Endometrium (tissue), 2 donors: ENCODE results near the gene CKAP5.
A peak's percentile ranks its signal among the peaks of the same experiment; 100 is the strongest.
"Not testable (repeated sequence)": the region's sequence is repeated elsewhere in the genome, so short reads cannot be mapped to it uniquely, and the experiment has no call there.

ENCODE experiments used
- FAIRE-seq: peaks from 2 replicates; lab custom pipeline; 2012; peaks lifted over from hg19 to GRCh38; lab: Jason Lieb, UNC
- donor health status: control.
- donor health status: control.

The CKAP5 gene

GRCh38 chr11:46726206-46726862 is 119.7 kb downstream of the CKAP5 start:
- FAIRE-seq: no peak

DNA sequence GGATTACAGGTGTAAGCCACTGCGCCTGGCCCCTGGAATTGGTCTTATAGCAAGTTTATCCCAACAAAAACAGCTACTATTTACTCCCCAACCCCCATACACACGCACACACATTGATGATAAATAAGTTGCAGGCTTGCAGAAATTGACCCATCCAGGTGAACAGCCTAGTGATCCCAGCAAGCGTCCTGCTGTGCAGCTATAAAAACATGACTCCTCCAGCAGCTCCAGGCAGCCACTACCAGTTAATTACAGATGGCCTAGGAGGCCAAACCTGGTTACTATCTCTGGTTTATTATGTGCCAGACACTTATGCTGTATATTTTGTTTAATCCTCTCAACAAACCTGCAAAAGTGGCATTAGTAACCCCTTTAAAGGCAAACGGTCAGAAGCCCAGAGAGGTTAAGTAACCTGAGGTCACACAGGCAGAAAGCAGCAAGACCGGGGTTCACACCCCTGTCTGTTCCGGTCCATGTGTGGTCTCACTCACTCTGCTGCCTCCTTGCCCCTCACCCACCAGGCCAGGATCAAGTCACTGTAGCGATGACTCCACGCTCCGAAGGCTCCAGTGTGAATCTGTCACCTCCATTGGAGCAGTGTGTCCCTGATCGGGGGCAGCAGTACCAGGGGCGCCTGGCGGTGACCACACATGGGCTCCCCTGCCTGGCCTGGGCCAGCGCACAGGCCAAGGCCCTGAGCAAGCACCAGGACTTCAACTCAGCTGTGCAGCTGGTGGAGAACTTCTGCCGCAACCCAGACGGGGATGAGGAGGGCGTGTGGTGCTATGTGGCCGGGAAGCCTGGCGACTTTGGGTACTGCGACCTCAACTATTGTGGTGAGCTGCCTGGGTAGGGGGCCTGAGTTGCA is 120.5 kb downstream of the CKAP5 start:
- FAIRE-seq: no peak

- no peak for FAIRE-seq
These were observed 122.0 kb downstream of the CKAP5 start for GRCh38 chr11:46724088-46724487.

DNA sequence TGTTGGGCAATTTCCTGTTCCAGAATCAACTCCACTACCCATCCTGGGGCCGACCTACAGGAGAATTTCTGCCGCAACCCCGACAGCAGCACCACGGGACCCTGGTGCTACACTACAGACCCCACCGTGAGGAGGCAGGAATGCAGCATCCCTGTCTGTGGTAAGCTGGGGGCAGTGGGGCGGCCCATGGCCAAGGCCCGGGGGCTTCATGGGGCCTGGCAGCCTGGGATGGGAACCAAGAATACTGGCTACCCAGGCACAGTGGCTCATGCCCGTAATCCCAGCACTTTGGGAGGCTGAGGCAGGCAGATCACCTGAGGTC is 122.8 kb downstream of the CKAP5 start:
- no peak for FAIRE-seq

- no peak for FAIRE-seq
These were observed 123.3 kb downstream of the CKAP5 start for GRCh38 chr11:46722566-46723358.

DNA sequence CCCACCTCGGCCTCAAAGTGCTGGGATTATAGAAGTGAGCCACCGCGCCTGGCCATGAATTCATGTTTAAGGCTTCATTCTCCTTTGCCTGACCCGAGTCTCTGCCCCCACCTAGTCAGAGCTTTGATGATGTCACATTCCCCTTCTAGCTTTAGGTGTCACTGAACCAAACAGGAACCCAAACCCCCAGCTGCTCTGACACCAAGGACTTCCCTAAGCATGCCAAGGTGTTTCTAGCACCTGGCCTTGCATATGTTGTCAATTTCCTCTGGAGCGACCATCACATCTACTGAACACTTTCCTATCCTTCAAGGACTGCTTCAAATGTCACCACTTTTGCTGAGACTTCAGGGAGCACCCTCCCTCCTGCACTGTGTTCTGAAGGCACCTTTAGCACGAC is 124.8 kb downstream of the CKAP5 start:
- no peak for FAIRE-seq

DNA sequence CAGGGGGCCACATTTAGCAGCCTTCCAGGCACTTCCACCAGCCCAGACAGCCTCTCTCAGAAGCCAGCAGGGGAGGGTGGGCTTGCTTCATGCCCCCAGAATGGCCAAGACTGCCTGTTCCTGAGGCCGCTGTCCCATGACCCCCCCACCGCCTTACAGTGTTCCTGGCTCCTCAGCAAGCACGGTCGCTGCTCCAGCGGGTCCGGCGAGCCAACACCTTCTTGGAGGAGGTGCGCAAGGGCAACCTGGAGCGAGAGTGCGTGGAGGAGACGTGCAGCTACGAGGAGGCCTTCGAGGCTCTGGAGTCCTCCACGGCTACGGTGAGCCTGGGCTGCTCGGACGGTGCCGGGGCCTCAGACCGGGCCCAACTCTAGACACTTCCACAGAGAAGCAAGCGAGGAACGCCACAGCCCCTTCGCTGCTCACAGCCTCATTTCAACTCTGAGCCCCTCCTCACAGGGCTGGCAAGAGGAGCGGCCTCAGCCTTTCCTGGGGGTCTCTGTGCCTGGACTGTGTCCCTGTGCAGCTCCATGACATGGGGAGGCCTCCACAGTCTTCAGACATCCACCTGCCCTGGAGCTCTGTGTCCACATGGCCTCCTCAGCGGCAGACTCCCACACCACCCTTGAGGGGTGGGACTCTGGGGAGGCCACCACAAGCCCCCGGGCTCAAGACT is 126.4 kb downstream of the CKAP5 start:
- FAIRE-seq: no peak

GRCh38 chr11:46719048-46719542 is 127.0 kb downstream of the CKAP5 start, which contains the start of gene F2:
F2 (plus strand) TSS chr11:46719213; CDS start chr11:46719236, 23 bp downstream.
- FAIRE-seq: no peak

GRCh38 chr11:46718155-46719019 is 127.7 kb downstream of the CKAP5 start:
- FAIRE-seq: no peak

DNA sequence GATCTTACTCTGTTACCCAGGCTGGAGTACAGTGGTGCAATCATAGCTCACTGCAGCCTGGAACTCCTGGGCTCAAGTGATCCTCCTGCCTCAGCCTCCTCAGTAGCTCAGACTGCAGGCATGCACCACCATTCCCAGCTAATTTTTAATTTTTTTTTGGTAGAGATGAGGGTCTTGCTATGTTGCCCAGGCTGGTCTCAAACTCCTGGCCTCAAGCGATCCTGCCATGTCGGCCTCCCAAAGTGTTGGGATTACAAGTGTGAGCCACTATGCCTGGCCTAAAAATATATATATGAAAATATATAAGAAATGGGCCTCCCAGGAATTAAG is 128.3 kb downstream of the CKAP5 start:
- not testable (repeated sequence) for FAIRE-seq

- no peak for FAIRE-seq
These were observed 133.1 kb downstream of the CKAP5 start for GRCh38 chr11:46712874-46713576.

DNA sequence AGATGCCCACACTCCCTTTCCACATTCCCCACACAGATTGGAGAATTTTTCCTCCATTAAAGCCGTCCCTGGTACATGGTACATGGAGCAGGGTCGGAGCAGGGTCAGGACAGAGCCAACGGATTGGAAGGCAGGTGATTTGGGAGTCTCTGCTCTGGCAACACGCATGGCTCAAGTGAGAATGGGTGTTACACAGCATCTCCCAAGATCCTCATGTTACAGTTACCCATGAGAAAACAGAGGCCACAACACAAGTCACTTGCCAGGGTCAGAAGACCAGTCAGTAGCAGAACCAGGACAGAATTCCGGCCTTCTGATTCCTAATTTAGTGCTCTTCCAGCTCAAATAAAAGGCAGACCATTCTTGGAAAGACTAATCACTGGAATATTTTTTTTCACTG is 134.8 kb downstream of the CKAP5 start:
- FAIRE-seq: no peak

DNA sequence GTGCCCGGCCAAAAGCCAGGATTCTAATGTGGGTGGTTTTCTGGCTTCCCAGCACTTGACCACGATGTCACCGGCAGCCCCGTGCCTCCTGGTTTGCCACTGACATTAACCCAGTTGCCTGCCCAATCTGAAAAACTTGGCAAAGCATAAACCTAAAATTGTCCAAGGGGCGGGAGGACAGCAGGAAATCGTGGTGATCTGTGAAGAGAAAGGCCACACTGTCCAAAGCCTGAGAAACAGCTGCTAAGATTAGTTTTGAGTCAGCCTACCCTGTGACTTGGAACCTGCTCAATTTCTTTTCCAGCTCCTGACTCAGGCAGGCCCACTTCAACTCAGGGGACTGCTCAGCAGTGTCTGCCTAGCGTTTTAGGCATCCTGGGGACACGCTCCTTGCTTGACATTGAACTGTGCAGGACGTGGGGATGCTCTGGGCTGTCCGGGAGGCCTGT is 135.2 kb downstream of the CKAP5 start:
- no peak for FAIRE-seq

DNA sequence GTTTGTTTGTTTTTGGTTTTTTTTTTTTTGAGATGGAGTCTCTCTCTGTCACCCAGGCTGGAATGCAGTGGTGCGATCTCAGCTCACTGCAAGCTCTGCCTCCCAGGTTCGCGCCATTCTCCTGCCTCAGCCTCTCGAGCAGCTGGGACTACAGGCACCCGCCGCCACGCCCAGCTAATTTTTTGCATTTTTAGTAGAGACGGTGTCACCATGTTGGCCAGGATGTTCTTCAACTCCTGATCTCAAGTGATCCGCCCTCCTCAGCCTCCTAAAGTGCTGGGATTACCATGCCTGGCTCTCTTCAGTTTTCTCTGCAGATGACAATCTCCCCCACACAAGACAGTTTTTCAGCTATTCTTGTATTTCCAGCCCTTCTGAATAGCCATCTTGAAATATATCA is 136.7 kb downstream of the CKAP5 start:
- FAIRE-seq: not testable (repeated sequence)

DNA sequence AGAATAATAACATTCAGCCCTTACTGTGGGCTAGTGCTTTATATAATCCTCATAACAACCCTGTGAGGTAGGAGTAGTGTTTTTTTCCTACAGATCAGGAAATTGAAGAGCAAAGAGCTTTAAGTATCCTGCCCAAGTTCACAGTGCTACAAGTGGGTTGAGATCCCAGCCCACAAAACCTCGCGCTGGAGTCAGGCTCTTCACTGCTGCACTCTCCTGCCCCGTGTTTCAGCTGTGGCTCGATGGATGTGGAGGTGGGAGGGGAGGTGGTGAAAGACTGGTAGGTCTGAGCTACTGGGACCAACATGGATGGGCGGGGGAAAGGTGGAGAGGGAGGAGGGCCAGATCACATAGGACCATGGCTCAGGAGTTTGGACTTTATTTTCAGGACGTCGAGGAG is 139.2 kb downstream of the CKAP5 start:
- FAIRE-seq: no peak

DNA sequence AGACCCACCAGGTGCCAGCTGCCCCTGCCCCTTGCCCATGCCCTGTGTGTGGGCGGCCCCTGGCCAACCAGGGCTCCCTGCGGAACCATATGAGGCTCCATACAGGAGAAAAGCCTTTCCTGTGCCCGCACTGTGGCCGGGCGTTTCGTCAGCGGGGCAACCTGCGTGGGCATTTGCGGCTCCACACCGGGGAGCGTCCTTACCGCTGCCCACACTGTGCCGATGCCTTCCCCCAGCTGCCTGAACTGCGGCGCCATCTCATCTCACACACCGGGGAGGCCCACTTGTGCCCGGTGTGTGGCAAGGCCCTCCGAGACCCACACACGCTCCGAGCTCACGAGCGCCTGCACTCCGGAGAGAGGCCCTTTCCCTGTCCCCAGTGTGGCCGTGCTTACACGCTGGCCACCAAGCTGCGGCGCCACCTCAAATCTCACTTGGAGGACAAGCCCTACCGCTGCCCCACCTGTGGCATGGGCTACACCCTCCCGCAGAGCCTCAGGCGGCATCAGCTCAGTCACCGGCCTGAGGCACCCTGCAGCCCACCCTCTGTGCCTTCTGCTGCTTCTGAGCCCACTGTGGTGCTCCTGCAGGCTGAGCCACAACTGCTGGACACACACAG is 140.9 kb downstream of the CKAP5 start:
- no peak for FAIRE-seq

DNA sequence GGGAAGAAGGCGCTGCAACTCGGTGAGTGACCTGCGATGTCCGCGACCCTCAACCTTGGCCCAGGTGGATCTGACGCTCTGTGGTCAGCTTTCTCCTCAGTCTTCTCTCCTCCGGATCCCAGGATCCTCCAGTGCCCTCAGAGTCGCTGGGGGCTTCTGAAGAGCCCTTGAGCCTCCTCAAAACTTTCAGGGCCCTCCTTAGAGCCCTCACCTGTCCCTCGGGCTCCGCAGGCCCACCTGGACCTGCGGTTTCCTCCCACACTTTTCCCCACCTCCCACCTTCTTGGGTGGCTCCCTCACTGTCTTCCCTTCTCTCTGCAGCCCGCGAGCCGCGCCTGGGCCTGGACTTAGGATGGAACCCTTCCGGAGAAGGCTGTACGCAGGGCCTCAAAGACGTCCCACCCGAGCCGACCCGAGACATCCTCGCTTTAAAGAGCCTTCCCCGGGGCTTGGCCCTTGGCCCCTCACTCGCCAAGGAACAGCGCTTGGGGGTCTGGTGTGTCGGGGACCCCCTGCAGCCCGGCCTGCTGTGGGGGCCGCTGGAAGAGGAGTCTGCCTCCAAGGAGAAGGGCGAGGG is 144.9 kb downstream of the CKAP5 start:
- no peak for FAIRE-seq

DNA sequence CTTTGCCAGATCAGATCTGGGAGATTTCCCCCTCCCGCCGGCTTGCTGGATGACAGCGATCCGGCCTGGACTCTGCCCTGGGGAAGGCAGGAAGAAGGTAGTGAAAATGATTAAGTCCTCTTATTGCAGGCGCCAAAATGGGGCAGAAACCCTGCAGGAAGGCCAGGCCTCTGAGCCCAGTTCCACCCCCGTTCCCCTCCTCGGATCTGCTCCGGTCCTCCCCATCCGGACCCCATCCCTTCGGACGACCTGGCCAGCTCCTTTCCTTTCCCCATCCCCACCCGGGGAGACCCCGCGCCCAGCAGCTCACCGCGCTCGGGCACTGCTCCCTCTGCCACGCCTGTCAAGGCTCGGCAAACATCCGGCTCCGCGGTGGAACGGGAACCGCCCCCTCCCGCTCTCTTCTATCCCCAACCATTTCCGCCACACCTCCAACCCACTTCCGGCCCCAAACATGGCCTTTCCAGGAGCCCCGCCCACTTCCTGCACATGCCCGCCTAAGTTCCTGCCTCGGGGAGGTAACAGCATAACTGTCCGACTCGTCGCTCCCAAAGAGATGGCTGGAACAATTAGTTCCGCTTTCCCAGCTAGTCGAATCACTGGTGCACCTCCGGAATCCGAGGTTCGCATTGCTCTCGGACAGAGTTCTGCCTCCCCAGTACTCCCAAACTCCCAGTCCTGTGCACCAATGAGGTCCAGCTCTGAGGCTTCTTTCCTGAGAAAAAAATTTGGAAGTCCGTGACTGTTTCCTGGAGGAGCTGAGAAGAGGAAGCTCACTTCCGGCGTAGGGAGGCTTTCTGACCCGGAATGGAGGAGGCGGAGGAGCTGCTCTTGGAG is 145.6 kb downstream of the CKAP5 start, which contains the start of the genes ARHGAP1 and ZNF408:
Gene ARHGAP1 (minus strand): TSS at position 379 of the 837 bp plus-strand sequence. CDS start 4,512 bp downstream, outside the sequence.
Gene ZNF408 (plus strand): TSS at position 791 of the 837 bp plus-strand sequence. CDS start 17 bp downstream, at position 808.
- FAIRE-seq: peak; percentile 98
